Suppressor macrophage treated with lipopolysaccharide for 1 hour (primary cell): ENCODE data around the gene TCF7L2.

Experiments used
- DNase-seq, 3 donors: peaks; one replicate each; pipeline ENCODE4 v3.0.0-alpha.2; 2020 to 2022

TCF7L2 gene

GRCh38 chr10:112948196-112948595 is 1.9 kb upstream of the TCF7L2 start:
- DNase-seq, result no peak

- DNase-seq, result peak; percentile 47 to 50 (median 48)
Observed at GRCh38 chr10:112949143-112949823, 764 bp upstream of the TCF7L2 start.

- peak; percentile 63 to 74 (median 65) for DNase-seq
Observed at GRCh38 chr10:112950714-112951358, 789 bp downstream of the TCF7L2 start.

- peak; percentile 93 to 94 (median 94) for DNase-seq
Observed at GRCh38 chr10:112951359-112952281, 1.6 kb downstream of the TCF7L2 start.

GRCh38 chr10:112952282-112953173 is 2.5 kb downstream of the TCF7L2 start:
- peak; percentile 32 to 53 (median 38) for DNase-seq

GRCh38 chr10:112953174-112954159 is 3.4 kb downstream of the TCF7L2 start:
- DNase-seq, result peak in 1 of 3 donors; percentile 13

- no peak for DNase-seq
Observed at GRCh38 chr10:112954974-112955581, 5.0 kb downstream of the TCF7L2 start.

- peak; percentile 15 to 42 (median 39) for DNase-seq
Observed at GRCh38 chr10:112955582-112956421, 5.8 kb downstream of the TCF7L2 start.

- no peak for DNase-seq
Observed at GRCh38 chr10:112956631-112957350, 6.7 kb downstream of the TCF7L2 start.

- no peak for DNase-seq
Observed at GRCh38 chr10:112957640-112958092, 7.6 kb downstream of the TCF7L2 start.

GRCh38 chr10:112958275-112958995 is 8.4 kb downstream of the TCF7L2 start:
- DNase-seq, result no peak

- no peak for DNase-seq
Observed at GRCh38 chr10:112959207-112959838, 9.3 kb downstream of the TCF7L2 start.

- no peak for DNase-seq
Observed at GRCh38 chr10:112960151-112960681, 10.2 kb downstream of the TCF7L2 start.

GRCh38 chr10:112961609-112962008 is 11.6 kb downstream of the TCF7L2 start:
- DNase-seq, result no peak

GRCh38 chr10:112962343-112962742 is 12.3 kb downstream of the TCF7L2 start:
- DNase-seq, result no peak

GRCh38 chr10:112963835-112964234 is 13.8 kb downstream of the TCF7L2 start:
- peak; percentile 66 to 89 (median 69) for DNase-seq

- DNase-seq, result no peak
Observed at GRCh38 chr10:112964482-112964881, 14.4 kb downstream of the TCF7L2 start.
